ENCODE measurements around the gene MICOS13. TPM values are rescaled to one million over a fixed set of nuclear protein-coding genes. Genes with fewer than 3 reads are reported as not detected.

The MICOS13 gene
- total RNA-seq, 1 donor from 2014 or later: 67.6 TPM

GRCh38 chr19:5672708-5673459 lies 7.4 kb downstream of the MICOS13 start:
- DNase-seq (ENCODE audit: low read depth): no peak
- H3K4me3 ChIP-seq (ENCODE audit: low read depth, low read length): no peak overlapping the region
- TF ChIP-seq CTCF (conservative IDR thresholded peaks at IDR 0.05; ENCODE audit: low read depth, low read length): no peak

GRCh38 chr19:5671600-5671999 lies 8.7 kb downstream of the MICOS13 start:
- no peak for DNase-seq (ENCODE audit: low read depth)
- no peak for TF ChIP-seq CTCF (conservative IDR thresholded peaks at IDR 0.05; ENCODE audit: low read depth, low read length)
- no peak overlapping the region for H3K4me3 ChIP-seq (ENCODE audit: low read depth, low read length)

GRCh38 chr19:5669212-5669611 lies 11.1 kb downstream of the MICOS13 start:
- TF ChIP-seq CTCF (conservative IDR thresholded peaks at IDR 0.05; ENCODE audit: low read depth, low read length): no peak
- no peak for DNase-seq (ENCODE audit: low read depth)

GRCh38 chr19:5667751-5668271 lies 12.5 kb downstream of the MICOS13 start:
- no peak for TF ChIP-seq CTCF (conservative IDR thresholded peaks at IDR 0.05; ENCODE audit: low read depth, low read length)
- no peak for DNase-seq (ENCODE audit: low read depth)

More at GRCh38 chr19:5669212-5669611, 11.1 kb downstream of the MICOS13 start:
- H3K4me3 ChIP-seq (ENCODE audit: low read depth, low read length): no peak overlapping the region

GRCh38 chr19:5666921-5667610 lies 13.2 kb downstream of the MICOS13 start:
- no peak for DNase-seq (ENCODE audit: low read depth)
- H3K4me3 ChIP-seq (ENCODE audit: low read depth, low read length): no peak overlapping the region
- TF ChIP-seq CTCF (conservative IDR thresholded peaks at IDR 0.05; ENCODE audit: low read depth, low read length): no peak

More at GRCh38 chr19:5667751-5668271, 12.5 kb downstream of the MICOS13 start:
- H3K4me3 ChIP-seq (ENCODE audit: low read depth, low read length): no peak overlapping the region

GRCh38 chr19:5665781-5666513 lies 14.4 kb downstream of the MICOS13 start:
- TF ChIP-seq CTCF (conservative IDR thresholded peaks at IDR 0.05; ENCODE audit: low read depth, low read length): peak; percentile 58
- no peak overlapping the region for H3K4me3 ChIP-seq (ENCODE audit: low read depth, low read length)
- DNase-seq (ENCODE audit: low read depth): peak; percentile 79

Measured in epithelial cell of proximal tubule (primary cell).